Measurements from ENCODE around the gene COL6A3. TPM values are rescaled to one million over a fixed set of nuclear protein-coding genes. Genes with fewer than 3 reads are reported as not detected.
A peak's percentile ranks its signal among the peaks of the same experiment; 100 is the strongest.

The COL6A3 gene
- polyA plus RNA-seq, 1 of the 3 experiments (the other 2 are of a cell fraction), result 18.5 TPM

GRCh38 chr2:237437566-237437965 is 23.6 kb upstream of the COL6A3 start:
- Histone ChIP-seq H3K9me3 (no peaks in the 10 kb centered on the region), H3K9me2 (no peaks in the 10 kb centered on the region), H3K4me3 (ENCODE audit: low read depth in 2 of 2, low read length in 1 of 2) (no peak overlapping the region), H3F3A (replicated peaks; ENCODE audit: insufficient read depth) (peaks cover 41% of the 10 kb centered on the region), H4K20me1 (ENCODE audit: insufficient read depth) (no peaks in the 10 kb centered on the region), H3K4me1 (ENCODE audit: control insufficient read depth in 1 of 2, insufficient read depth in 2 of 2, low read depth in 1 of 2, low read length in 1 of 2) (peaks cover 46 to 59% of the 10 kb centered on the region in 2 experiments), H3K9ac (no peak overlapping the region), H3K27ac (ENCODE audit: low read depth in 2 of 2, low read length in 1 of 2) (peak overlapping the region in 1 of 2 experiments; percentile 99; a peak in 2 of 4 replicates), H3K27me3 (ENCODE audit: insufficient read depth) (no peaks in the 10 kb centered on the region), H3K4me2 (no peak overlapping the region), H3K36me3 (replicated peaks in 1 of 2; ENCODE audit: control insufficient read depth in 1 of 2, insufficient read depth in 2 of 2, low read length in 1 of 2) (no peaks in the 10 kb centered on the region), H3K79me2 (ENCODE audit: insufficient read depth) (no peaks in the 10 kb centered on the region), H2AFZ (ENCODE audit: low read depth) (peak overlapping the region; percentile 50; the same call in 1 of the 2 replicates)
- ChIA-PET CTCF (interaction anchor here (0.6 to 1.4 kb wide), 3 partner anchors 29 to 160 kb away, joined by 3 to 4 read pairs (median 3); no protein-coding TSS in a partner anchor), POLR2A (no interaction called here)
- no peak for DNase-seq
- TF ChIP-seq TCF12 (IDR thresholded peaks at IDR 0.05) (no peak), RCOR1 (IDR thresholded peaks at IDR 0.05; ENCODE audit: low read length) (no peak), SMC3 (IDR thresholded peaks at IDR 0.05; ENCODE audit: low read depth, low read length) (no peak), RXRA (IDR thresholded peaks at IDR 0.05; ENCODE audit: borderline replicate concordance, low read depth) (no peak), USF1 (IDR thresholded peaks at IDR 0.05; ENCODE audit: borderline replicate concordance, low read depth) (no peak), REST (IDR thresholded peaks at IDR 0.05; ENCODE audit: low read depth, low read length) (no peak), FOXJ3 (CRISPR knock-in tag; IDR thresholded peaks at IDR 0.05) (no peak), ZBTB33 (IDR thresholded peaks at IDR 0.05; ENCODE audit: borderline replicate concordance, low read depth) (no peak), TEAD4 (IDR thresholded peaks at IDR 0.05; ENCODE audit: borderline replicate concordance, insufficient read depth) (no peak), YY1 (IDR thresholded peaks at IDR 0.05; ENCODE audit: low read depth) (no peak), SIN3A (IDR thresholded peaks at IDR 0.05; ENCODE audit: borderline replicate concordance, low read depth, low read length) (no peak), RFX5 (IDR thresholded peaks at IDR 0.05; ENCODE audit: low read length) (no peak), PBX3 (IDR thresholded peaks at IDR 0.05) (no peak), ELF1 (IDR thresholded peaks at IDR 0.05) (no peak), TAF1 (IDR thresholded peaks at IDR 0.05; ENCODE audit: borderline replicate concordance, low read depth, low read length) (no peak), GABPA (IDR thresholded peaks at IDR 0.05; ENCODE audit: low read depth) (no peak), MXI1 (IDR thresholded peaks at IDR 0.05; ENCODE audit: low read depth, low read length) (no peak), EZH2phosphoT487 (IDR thresholded peaks at IDR 0.05; ENCODE audit: borderline replicate concordance, low read depth) (no peak), GATA2 (CRISPR knock-in tag; IDR thresholded peaks at IDR 0.05) (no peak)
- WGBS (ENCODE audit: low lambda C conversion rate), result 80% methylated on average over 3 of the region's 5 CpGs

Measured in SK-N-SH (cell line).